ENCODE results near the gene CACNA1G.

Gene CACNA1G

DNA sequence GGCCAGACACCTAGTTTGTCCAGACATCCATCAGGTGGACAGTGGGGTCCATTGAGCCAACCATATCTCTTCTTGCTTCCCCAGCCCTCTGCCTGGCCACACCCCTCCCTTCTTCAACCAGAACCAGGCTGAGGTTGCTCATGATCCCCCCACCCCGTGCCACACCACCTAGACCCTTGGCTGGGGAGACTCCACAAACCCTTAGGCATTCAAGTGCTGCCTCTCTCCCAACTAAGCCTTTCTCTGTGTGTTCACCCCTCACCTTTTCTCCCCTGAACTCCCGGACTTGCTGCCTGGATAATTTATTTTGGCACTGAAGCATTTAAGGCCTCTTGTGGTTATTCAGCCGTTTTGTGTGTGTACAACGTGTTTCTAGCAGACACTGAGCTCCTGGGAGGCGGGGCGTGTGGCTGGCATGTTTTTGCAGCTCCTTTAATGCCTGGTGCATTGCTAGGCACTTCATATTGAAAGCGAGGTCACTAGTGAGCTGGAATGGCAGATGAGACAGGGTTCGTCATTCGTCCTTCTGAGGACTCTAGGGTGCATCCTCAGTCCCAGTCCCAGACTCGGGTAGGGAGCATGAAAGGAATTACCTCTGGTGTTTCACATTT lies 28.7 kb downstream of the CACNA1G start:
- DNase-seq (ENCODE audit: low read depth), result no peak

GRCh38 chr17:50590946-50591737 lies 30.6 kb downstream of the CACNA1G start:
- no peak for DNase-seq (ENCODE audit: low read depth)

GRCh38 chr17:50593321-50593720 lies 32.8 kb downstream of the CACNA1G start:
- DNase-seq (ENCODE audit: low read depth), result no peak

GRCh38 chr17:50594128-50594823 lies 33.8 kb downstream of the CACNA1G start:
- DNase-seq (ENCODE audit: low read depth), result no peak

DNA sequence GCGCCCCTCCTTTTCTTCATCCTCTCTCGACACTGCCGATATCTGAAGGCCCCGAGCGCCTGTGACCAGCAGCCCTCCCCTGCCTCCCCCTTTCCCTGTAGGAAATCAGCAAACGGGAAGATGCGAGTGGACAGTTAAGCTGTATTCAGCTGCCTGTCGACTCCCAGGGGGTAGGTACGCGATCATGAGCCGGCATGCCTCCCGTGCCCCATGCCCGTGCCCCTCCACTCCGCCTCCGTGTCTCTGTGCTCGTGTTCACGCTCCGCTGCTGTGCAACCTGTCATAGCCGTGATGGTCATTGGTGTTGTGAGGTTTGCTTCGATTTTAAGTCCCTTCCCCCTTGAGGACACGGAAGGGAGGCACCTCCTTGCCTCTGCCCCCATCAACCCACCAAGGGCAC lies 34.4 kb downstream of the CACNA1G start:
- no peak for DNase-seq (ENCODE audit: low read depth)

DNA sequence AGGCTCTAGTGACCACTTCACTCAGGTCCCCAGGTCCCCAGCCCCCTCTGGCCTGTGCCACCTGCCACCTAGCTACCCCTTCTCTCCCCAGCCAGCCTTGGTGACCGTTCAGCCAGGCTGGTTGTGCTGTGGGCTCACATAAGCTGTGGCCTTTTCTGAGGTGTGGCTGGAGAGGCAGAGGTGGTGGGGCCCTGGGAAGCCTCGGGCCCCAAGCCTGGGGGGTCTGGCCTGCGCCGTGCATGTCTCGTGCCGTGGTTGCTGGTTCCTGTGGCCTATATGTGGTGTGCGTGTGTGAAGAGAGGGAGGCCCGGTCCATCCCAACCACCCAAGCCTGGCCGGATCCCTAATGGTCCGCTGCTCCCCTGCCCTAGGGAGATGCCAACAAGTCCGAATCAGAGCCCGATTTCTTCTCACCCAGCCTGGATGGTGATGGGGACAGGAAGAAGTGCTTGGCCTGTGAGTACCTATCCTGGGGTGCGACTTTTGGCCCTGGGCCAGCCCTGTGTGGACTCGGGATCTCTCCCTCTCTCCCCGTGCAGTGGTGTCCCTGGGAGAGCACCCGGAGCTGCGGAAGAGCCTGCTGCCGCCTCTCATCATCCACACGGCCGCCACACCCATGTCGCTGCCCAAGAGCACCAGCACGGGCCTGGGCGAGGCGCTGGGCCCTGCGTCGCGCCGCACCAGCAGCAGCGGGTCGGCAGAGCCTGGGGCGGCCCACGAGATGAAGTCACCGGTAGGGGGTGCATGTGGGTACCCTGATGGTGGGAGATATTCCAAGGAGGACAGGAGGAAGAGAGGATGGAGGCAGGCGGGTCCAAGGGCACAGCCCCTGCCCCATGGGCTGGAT lies 35.9 kb downstream of the CACNA1G start:
- DNase-seq (ENCODE audit: low read depth), result no peak

DNA sequence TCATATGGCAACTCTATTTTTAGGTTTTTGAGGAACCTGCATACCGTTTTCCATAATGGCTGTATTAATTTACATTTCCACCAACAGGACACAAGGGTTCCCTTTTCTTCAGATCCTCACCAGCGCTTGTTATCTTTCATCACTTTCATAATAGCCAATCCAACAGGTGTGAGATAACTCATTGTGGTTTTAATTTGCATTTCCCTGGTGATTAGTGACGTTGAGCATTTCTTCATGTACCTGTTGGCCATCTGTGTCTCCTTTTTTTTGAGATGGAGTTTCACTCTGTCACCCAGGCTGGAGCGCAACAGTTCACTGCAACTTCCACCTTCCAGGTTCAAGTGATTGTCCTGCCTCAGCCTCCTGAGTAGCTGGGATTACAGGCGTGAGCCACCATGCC lies 38.0 kb downstream of the CACNA1G start:
- no peak for DNase-seq (ENCODE audit: low read depth)

GRCh38 chr17:50599606-50600005 lies 39.1 kb downstream of the CACNA1G start:
- DNase-seq (ENCODE audit: low read depth), result no peak

- no peak for DNase-seq (ENCODE audit: low read depth)
Observed at GRCh38 chr17:50601823-50602375, 41.4 kb downstream of the CACNA1G start.

DNA sequence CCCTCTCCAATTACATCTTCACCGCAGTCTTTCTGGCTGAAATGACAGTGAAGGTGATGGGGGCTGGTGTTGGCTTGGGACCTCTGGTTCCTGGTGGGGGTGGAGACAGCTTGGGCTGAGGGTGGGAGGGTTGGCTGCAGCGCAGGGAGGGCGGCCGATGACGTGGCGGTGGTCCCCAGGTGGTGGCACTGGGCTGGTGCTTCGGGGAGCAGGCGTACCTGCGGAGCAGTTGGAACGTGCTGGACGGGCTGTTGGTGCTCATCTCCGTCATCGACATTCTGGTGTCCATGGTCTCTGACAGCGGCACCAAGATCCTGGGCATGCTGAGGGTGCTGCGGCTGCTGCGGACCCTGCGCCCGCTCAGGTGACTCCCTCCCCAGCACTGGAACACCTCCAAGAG lies 42.3 kb downstream of the CACNA1G start:
- DNase-seq (ENCODE audit: low read depth), result no peak

- DNase-seq (ENCODE audit: low read depth), result no peak
Observed at GRCh38 chr17:50603340-50603739, 42.8 kb downstream of the CACNA1G start.

- DNase-seq (ENCODE audit: low read depth), result no peak
Observed at GRCh38 chr17:50604513-50604912, 44.0 kb downstream of the CACNA1G start.

- DNase-seq (ENCODE audit: low read depth), result no peak
Observed at GRCh38 chr17:50605429-50605828, 44.9 kb downstream of the CACNA1G start.

GRCh38 chr17:50607522-50608175 lies 47.1 kb downstream of the CACNA1G start:
- DNase-seq (ENCODE audit: low read depth), result no peak

GRCh38 chr17:50608700-50609379 lies 48.3 kb downstream of the CACNA1G start:
- no peak for DNase-seq (ENCODE audit: low read depth)

- DNase-seq (ENCODE audit: low read depth), result no peak
Observed at GRCh38 chr17:50609380-50610074, 49.0 kb downstream of the CACNA1G start.

DNA sequence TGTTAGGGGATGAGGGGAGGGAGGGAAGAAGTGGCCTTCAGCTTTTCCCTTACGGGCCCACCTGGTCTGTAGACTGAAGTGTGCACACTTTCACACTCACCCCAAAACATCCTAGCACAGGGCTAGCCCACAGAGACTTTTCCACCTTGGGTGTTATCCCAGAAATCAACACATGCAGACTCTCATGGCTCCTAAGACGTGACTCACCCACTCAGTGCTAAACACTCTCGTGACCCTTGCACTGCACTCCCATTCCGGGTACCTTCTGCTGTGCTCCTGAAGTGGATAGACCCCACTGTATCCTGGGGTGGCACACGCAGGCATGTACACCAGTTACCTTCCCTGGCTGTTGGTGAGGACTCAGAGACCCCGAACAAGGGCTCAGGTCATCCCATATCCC lies 51.1 kb downstream of the CACNA1G start:
- DNase-seq (ENCODE audit: low read depth), result no peak

DNA sequence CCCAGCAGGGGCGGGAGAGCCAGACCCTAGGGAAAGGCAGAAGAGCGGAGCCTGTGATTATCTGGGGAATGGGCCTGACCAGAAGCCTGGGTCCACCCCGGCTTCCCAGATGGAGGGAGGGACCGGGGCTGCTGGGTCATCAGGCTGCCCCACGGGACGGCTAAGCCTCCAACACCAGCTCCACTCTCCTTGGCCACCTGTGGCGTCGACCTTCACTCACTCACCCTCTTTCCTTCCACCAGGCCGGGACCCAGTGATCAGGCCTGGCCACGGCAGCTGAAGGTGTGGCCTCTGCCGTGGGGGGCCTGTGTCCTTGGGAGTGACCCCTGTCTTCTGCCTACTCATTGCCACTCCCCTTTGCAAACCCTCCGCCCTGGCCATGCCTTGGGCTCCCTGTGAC lies 51.8 kb downstream of the CACNA1G start:
- DNase-seq (ENCODE audit: low read depth), result no peak

GRCh38 chr17:50613007-50613992 lies 52.8 kb downstream of the CACNA1G start:
- DNase-seq (ENCODE audit: low read depth), result no peak

Measured in CMK (cell line).